NCI-H524 treated with DMSO at 0.1 percent for 48 hours (cell line): ENCODE data around the gene CLSTN2.

ENCODE experiments used
- DNase-seq: peaks from one replicate; lab custom pipeline; 2025; lab: John Stamatoyannopoulos, UW

Gene CLSTN2

GRCh38 chr3:140601881-140602280 lies 666.9 kb downstream of the CLSTN2 start:
- DNase-seq: no peak

- DNase-seq: no peak
These were observed 667.8 kb downstream of the CLSTN2 start for GRCh38 chr3:140602781-140603180.

- no peak for DNase-seq
These were observed 668.8 kb downstream of the CLSTN2 start for GRCh38 chr3:140603766-140604165.

- DNase-seq: no peak
These were observed 675.6 kb downstream of the CLSTN2 start for GRCh38 chr3:140610544-140610943.

- DNase-seq: no peak
These were observed 679.0 kb downstream of the CLSTN2 start for GRCh38 chr3:140614001-140614400.

GRCh38 chr3:140617135-140617534 lies 682.1 kb downstream of the CLSTN2 start:
- DNase-seq: no peak

- no peak for DNase-seq
These were observed 691.9 kb downstream of the CLSTN2 start for GRCh38 chr3:140626856-140627255.
